ENCODE results near the gene AGPAT2.

- TF ChIP-seq EZH2 (IDR thresholded peaks at IDR 0.05; ENCODE audit: borderline replicate concordance, low read depth, low read length, severe bottlenecking), result no peak
- TF ChIP-seq, protein P1, sequence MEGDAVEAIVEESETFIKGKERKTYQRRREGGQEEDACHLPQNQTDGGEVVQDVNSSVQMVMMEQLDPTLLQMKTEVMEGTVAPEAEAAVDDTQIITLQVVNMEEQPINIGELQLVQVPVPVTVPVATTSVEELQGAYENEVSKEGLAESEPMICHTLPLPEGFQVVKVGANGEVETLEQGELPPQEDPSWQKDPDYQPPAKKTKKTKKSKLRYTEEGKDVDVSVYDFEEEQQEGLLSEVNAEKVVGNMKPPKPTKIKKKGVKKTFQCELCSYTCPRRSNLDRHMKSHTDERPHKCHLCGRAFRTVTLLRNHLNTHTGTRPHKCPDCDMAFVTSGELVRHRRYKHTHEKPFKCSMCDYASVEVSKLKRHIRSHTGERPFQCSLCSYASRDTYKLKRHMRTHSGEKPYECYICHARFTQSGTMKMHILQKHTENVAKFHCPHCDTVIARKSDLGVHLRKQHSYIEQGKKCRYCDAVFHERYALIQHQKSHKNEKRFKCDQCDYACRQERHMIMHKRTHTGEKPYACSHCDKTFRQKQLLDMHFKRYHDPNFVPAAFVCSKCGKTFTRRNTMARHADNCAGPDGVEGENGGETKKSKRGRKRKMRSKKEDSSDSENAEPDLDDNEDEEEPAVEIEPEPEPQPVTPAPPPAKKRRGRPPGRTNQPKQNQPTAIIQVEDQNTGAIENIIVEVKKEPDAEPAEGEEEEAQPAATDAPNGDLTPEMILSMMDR (IDR thresholded peaks at IDR 0.05; ENCODE audit: borderline replicate concordance, extremely low read depth, low read length, poor library complexity, severe bottlenecking), result no peak
Observed at GRCh38 chr9:136668983-136669790, 18.1 kb downstream of the AGPAT2 start.

Measured in DND-41 (cell line).